LNCaP clone FGC (cell line): ENCODE measurements around the gene FAM229A.

Source experiments
- DNase-seq: peaks from one replicate; pipeline ENCODE4 v3.0.0-alpha.2; 2011; ENCODE audit warnings: low read depth
- H3K4me3 ChIP-seq: 2 replicates; pipeline ENCODE4 v1.5.1; 2011; ENCODE audit warnings: mild to moderate bottlenecking, low read depth, low read length, control low read depth
- CTCF ChIP-seq: IDR thresholded peaks from 2 replicates; pipeline ENCODE4 v1.5.1; 2012; ENCODE audit warnings: mild to moderate bottlenecking; ENCODE audit not compliant: control insufficient read depth, insufficient read depth; ENCODE audit errors: extremely low read depth

Gene FAM229A

GRCh38 chr1:32330558-32331151, 31.6 kb downstream of the FAM229A start:
- TF ChIP-seq CTCF, result no peak
- H3K4me3 ChIP-seq, result no peak overlapping the region
- no peak for DNase-seq

- TF ChIP-seq CTCF, result no peak
- H3K4me3 ChIP-seq, result no peak overlapping the region
- no peak for DNase-seq
These were observed 32.3 kb downstream of the FAM229A start for GRCh38 chr1:32329931-32330466.

- no peak for DNase-seq
- no peak for TF ChIP-seq CTCF
- no peak overlapping the region for H3K4me3 ChIP-seq
These were observed 35.1 kb downstream of the FAM229A start for GRCh38 chr1:32327204-32327603.

- peak; percentile 71 for DNase-seq
- no peak overlapping the region for H3K4me3 ChIP-seq
- TF ChIP-seq CTCF, result no peak
These were observed 40.5 kb downstream of the FAM229A start for GRCh38 chr1:32321712-32322291.

- no peak for DNase-seq
These were observed 44.0 kb downstream of the FAM229A start for GRCh38 chr1:32318127-32318869.

GRCh38 chr1:32316903-32317277, 45.4 kb downstream of the FAM229A start:
- no peak for DNase-seq
- H3K4me3 ChIP-seq, result no peak overlapping the region
- no peak for TF ChIP-seq CTCF

More at GRCh38 chr1:32318127-32318869, 44.0 kb downstream of the FAM229A start:
- H3K4me3 ChIP-seq, result no peak overlapping the region
- no peak for TF ChIP-seq CTCF
